ENCODE measurements around the gene FASTKD1.
"Not testable (repeated sequence)": the region's sequence is repeated elsewhere in the genome, so short reads cannot be mapped to it uniquely, and the experiment has no call there.

FASTKD1 gene

GRCh38 chr2:169573160-169573973 lies at the start of gene FASTKD1:
TSS of gene FASTKD1 (minus strand) at chr2:169573865. CDS start at chr2:169572029, 1,836 bp downstream.
- peak; percentile 87 for DNase-seq

- no peak for DNase-seq
These were observed 49.6 kb upstream of the FASTKD1 start for GRCh38 chr2:169623235-169623634.

GRCh38 chr2:169620509-169620908 lies 46.8 kb upstream of the FASTKD1 start:
- DNase-seq: no peak

- DNase-seq: no peak
These were observed 46.3 kb upstream of the FASTKD1 start for GRCh38 chr2:169619946-169620345.

GRCh38 chr2:169615982-169616381 lies 42.3 kb upstream of the FASTKD1 start:
- DNase-seq: not testable (repeated sequence)

GRCh38 chr2:169613876-169614275 lies 40.2 kb upstream of the FASTKD1 start:
- DNase-seq: no peak

GRCh38 chr2:169609264-169609663 lies 35.6 kb upstream of the FASTKD1 start:
- no peak for DNase-seq

GRCh38 chr2:169599568-169599967 lies 25.9 kb upstream of the FASTKD1 start:
- no peak for DNase-seq

GRCh38 chr2:169598982-169599381 lies 25.3 kb upstream of the FASTKD1 start:
- DNase-seq: no peak

GRCh38 chr2:169596546-169596945 lies 22.9 kb upstream of the FASTKD1 start:
- DNase-seq: not testable (repeated sequence)

GRCh38 chr2:169590804-169591203 lies 17.1 kb upstream of the FASTKD1 start:
- DNase-seq: no peak

- no peak for DNase-seq
These were observed 12.0 kb upstream of the FASTKD1 start for GRCh38 chr2:169585673-169586072.

GRCh38 chr2:169584005-169584877 lies 10.6 kb upstream of the FASTKD1 start, which contains the start of gene PPIG:
TSS of gene PPIG (plus strand) at chr2:169584351. CDS start at chr2:169604042, 19,691 bp downstream.
- peak; percentile 89 for DNase-seq

GRCh38 chr2:169583518-169583917 lies 9.9 kb upstream of the FASTKD1 start:
- DNase-seq: no peak

- not testable (repeated sequence) for DNase-seq
These were observed 9.0 kb upstream of the FASTKD1 start for GRCh38 chr2:169582552-169583266.

- no peak for DNase-seq
These were observed 5.4 kb upstream of the FASTKD1 start for GRCh38 chr2:169579044-169579443.

- not testable (repeated sequence) for DNase-seq
These were observed 1.6 kb upstream of the FASTKD1 start for GRCh38 chr2:169575264-169575663.

- not testable (repeated sequence) for DNase-seq
These were observed 874 bp upstream of the FASTKD1 start for GRCh38 chr2:169574539-169574938.

- no peak for DNase-seq
These were observed 272 bp upstream of the FASTKD1 start for GRCh38 chr2:169573974-169574299.

GRCh38 chr2:169572821-169573159 lies 875 bp downstream of the FASTKD1 start:
- DNase-seq: no peak

GRCh38 chr2:169572189-169572588 lies 1.5 kb downstream of the FASTKD1 start:
- DNase-seq: no peak

GRCh38 chr2:169571571-169571970 lies 2.1 kb downstream of the FASTKD1 start:
- DNase-seq: no peak

GRCh38 chr2:169570752-169571151 lies 2.9 kb downstream of the FASTKD1 start:
- DNase-seq: not testable (repeated sequence)

All from NCI-H2029 (cell line).